HG03108 (cell line): Measurements from ENCODE around the gene RUFY4.
"Not testable (repeated sequence)": the region's sequence is repeated elsewhere in the genome, so short reads cannot be mapped to it uniquely, and the experiment has no call there.

Experiments used
- ATAC-seq: cut with Tn5 transposase; IDR thresholded peaks from one replicate; pipeline ENCODE4 v1.9.1; 2021; ENCODE audit warnings: moderate library complexity; ENCODE audit not compliant: unreplicated experiment

RUFY4 gene

GRCh38 chr2:218031261-218031660 is 37.8 kb upstream of the RUFY4 start:
- no peak for ATAC-seq

- no peak for ATAC-seq
Observed at GRCh38 chr2:218031771-218032257, 37.2 kb upstream of the RUFY4 start.

- no peak for ATAC-seq
Observed at GRCh38 chr2:218032336-218033171, 36.5 kb upstream of the RUFY4 start.

GRCh38 chr2:218033208-218033589 is 35.9 kb upstream of the RUFY4 start:
- ATAC-seq, result no peak

- no peak for ATAC-seq
Observed at GRCh38 chr2:218033590-218034496, 35.2 kb upstream of the RUFY4 start.

GRCh38 chr2:218034497-218035213 is 34.4 kb upstream of the RUFY4 start:
- peak; percentile 82 for ATAC-seq

- ATAC-seq, result no peak
Observed at GRCh38 chr2:218035463-218036100, 33.5 kb upstream of the RUFY4 start.

- no peak for ATAC-seq
Observed at GRCh38 chr2:218036371-218036770, 32.7 kb upstream of the RUFY4 start.

GRCh38 chr2:218039171-218039570 is 29.9 kb upstream of the RUFY4 start:
- no peak for ATAC-seq

GRCh38 chr2:218040883-218041282 is 28.2 kb upstream of the RUFY4 start:
- no peak for ATAC-seq

GRCh38 chr2:218041302-218042168 is 27.5 kb upstream of the RUFY4 start:
- ATAC-seq, result no peak

- no peak for ATAC-seq
Observed at GRCh38 chr2:218043100-218043499, 26.0 kb upstream of the RUFY4 start.

- no peak for ATAC-seq
Observed at GRCh38 chr2:218043701-218044109, 25.3 kb upstream of the RUFY4 start.

GRCh38 chr2:218044599-218044998 is 24.5 kb upstream of the RUFY4 start:
- ATAC-seq, result not testable (repeated sequence)

GRCh38 chr2:218046238-218046637 is 22.8 kb upstream of the RUFY4 start:
- peak; percentile 85 for ATAC-seq

GRCh38 chr2:218047536-218048225 is 21.4 kb upstream of the RUFY4 start:
- ATAC-seq, result no peak

GRCh38 chr2:218051903-218052302 is 17.1 kb upstream of the RUFY4 start:
- no peak for ATAC-seq

GRCh38 chr2:218059289-218059688 is 9.8 kb upstream of the RUFY4 start:
- no peak for ATAC-seq

GRCh38 chr2:218060118-218060517 is 8.9 kb upstream of the RUFY4 start:
- no peak for ATAC-seq
